COR-L47 (cell line): ENCODE data around the gene ZNF276.
"Not testable (repeated sequence)": the region's sequence is repeated elsewhere in the genome, so short reads cannot be mapped to it uniquely, and the experiment has no call there.

ENCODE experiments used
- DNase-seq: peaks from one replicate; lab custom pipeline; 2025; lab: John Stamatoyannopoulos, UW

ZNF276 gene

GRCh38 chr16:89696670-89697128 is 24.6 kb upstream of the ZNF276 start:
- DNase-seq, result no peak

- peak; percentile 97 for DNase-seq
These were observed 24.1 kb upstream of the ZNF276 start for GRCh38 chr16:89697161-89697615.

- DNase-seq, result peak; percentile 68
These were observed 23.6 kb upstream of the ZNF276 start for GRCh38 chr16:89697616-89698331.

GRCh38 chr16:89698717-89699116 is 22.6 kb upstream of the ZNF276 start:
- not testable (repeated sequence) for DNase-seq

- DNase-seq, result not testable (repeated sequence)
These were observed 21.7 kb upstream of the ZNF276 start for GRCh38 chr16:89699629-89700099.

- DNase-seq, result peak; percentile 100
These were observed 21.2 kb upstream of the ZNF276 start for GRCh38 chr16:89700100-89700648.

- DNase-seq, result peak; percentile 74
These were observed 20.5 kb upstream of the ZNF276 start for GRCh38 chr16:89700649-89701424.

- peak; percentile 98 for DNase-seq
These were observed 19.6 kb upstream of the ZNF276 start, which contains the start of gene SPATA2L for GRCh38 chr16:89701425-89702406. TSS of gene SPATA2L (minus strand) at chr16:89701705. CDS start at chr16:89701232, 473 bp downstream.

GRCh38 chr16:89704281-89704680 is 17.1 kb upstream of the ZNF276 start:
- no peak for DNase-seq

GRCh38 chr16:89705006-89705405 is 16.3 kb upstream of the ZNF276 start:
- no peak for DNase-seq

GRCh38 chr16:89706518-89707260 is 14.6 kb upstream of the ZNF276 start:
- no peak for DNase-seq

GRCh38 chr16:89707695-89708094 is 13.6 kb upstream of the ZNF276 start:
- DNase-seq, result no peak

GRCh38 chr16:89708481-89708931 is 12.8 kb upstream of the ZNF276 start:
- no peak for DNase-seq

GRCh38 chr16:89709166-89709565 is 12.2 kb upstream of the ZNF276 start:
- no peak for DNase-seq

- DNase-seq, result no peak
These were observed 11.5 kb upstream of the ZNF276 start for GRCh38 chr16:89709716-89710432.

- no peak for DNase-seq
These were observed 10.4 kb upstream of the ZNF276 start for GRCh38 chr16:89710709-89711564.

- peak; percentile 40 for DNase-seq
These were observed 9.6 kb upstream of the ZNF276 start for GRCh38 chr16:89711601-89712273.

GRCh38 chr16:89712274-89712781 is 9.0 kb upstream of the ZNF276 start:
- DNase-seq, result no peak
